Sigmoid colon (tissue), 7 donors: ENCODE measurements around the gene TOX2. TPM values are rescaled to one million over a fixed set of nuclear protein-coding genes. Genes with fewer than 3 reads are reported as not detected.
A peak's percentile ranks its signal among the peaks of the same experiment; 100 is the strongest.

Source experiments
- DNase-seq: peaks from one replicate; pipeline ENCODE4 v3.0.0-alpha.2; 2019
- H3K27ac ChIP-seq, 4 donors: fragments of 200-600 bp; sonication (generic); one replicate each; pipeline ENCODE4 v1.5.1; 2016 to 2019; ENCODE audit warnings: mild to moderate bottlenecking in 1 of 4
- H3K27me3 ChIP-seq, 3 donors: fragments of 200-600 bp; sonication (generic); one replicate each; pipeline ENCODE4 v1.5.1; 2019; ENCODE audit warnings: mild to moderate bottlenecking in 1 of 3
- H3K36me3 ChIP-seq, 4 donors: fragments of 200-600 bp; sonication (generic); one replicate each; pipeline ENCODE4 v1.5.1; 2016 to 2019
- H3K4me1 ChIP-seq, 4 donors: fragments of 200-600 bp; sonication (generic); one replicate each; pipeline ENCODE4 v1.5.1; 2017 to 2019
- H3K4me3 ChIP-seq, 4 donors: fragments of 200-600 bp; sonication (generic); one replicate each; pipeline ENCODE4 v1.5.1; 2017 to 2019; ENCODE audit warnings: mild to moderate bottlenecking in 2 of 4, moderate library complexity in 1 of 4
- H3K9me3 ChIP-seq, 4 donors: fragments of 200-600 bp in 3 of 4; sonication (generic) in 3 of 4; one replicate each; pipeline versions ENCODE4 v1.5.1 to v1.6.1; 2013 to 2019
- EP300 ChIP-seq, 4 donors: sonication (generic); formaldehyde crosslinking; IDR thresholded peaks; one replicate each; pipeline ENCODE4 v1.6.1; 2017; ENCODE audit warnings: antibody characterized with exemption in 4 of 4
- POLR2A ChIP-seq, 2 donors: fragments of 450-650 bp; IDR thresholded peaks; one replicate each; pipeline ENCODE4 v1.6.1; 2016; ENCODE audit warnings: antibody characterized with exemption in 2 of 2, mild to moderate bottlenecking in 2 of 2, moderate library complexity in 2 of 2
- POLR2AphosphoS5 ChIP-seq, 4 donors: sonication (generic); formaldehyde crosslinking; IDR thresholded peaks; one replicate each; pipeline ENCODE4 v1.6.1; 2017; ENCODE audit warnings: antibody characterized with exemption in 4 of 4
- WGBS, 2 donors: extraction: QIAGEN DNeasy Blood & Tissue Kit; methylation state at CpG; one replicate each; pipeline ENCODE4 v1.1.7; 2013; 5-methylcytosine and 5-hydroxymethylcytosine counted together
- intact Hi-C: fragments of 100-400 bp; cut with DNase I; formaldehyde crosslinking; loops from one replicate; pipeline ENCODE4 v1.15.1; 2023
- polyA plus RNA-seq, 3 donors: library from polyadenylated mRNA; stranded (reverse); fragments of 200-250 nt; gene quantifications; one replicate each; pipeline ENCODE4 v1.2.3, GENCODE V29; 2013
- total RNA-seq, 4 donors: library from RNA; depleted of rRNA; stranded (reverse); fragments of >200 nt; gene quantifications; one replicate each; pipeline ENCODE4 v1.1.0, GENCODE V29; 2016
- TF ChIP-seq, protein P1 (sequence below), 4 experiments: fragments of 450-650 bp in 3 of 4; fragments of 200-600 bp in 1 of 4; IDR thresholded peaks; one replicate each; pipeline ENCODE4 v1.5.1; 2016 to 2019; ENCODE audit warnings: antibody characterized with exemption in 4 of 4, mild to moderate bottlenecking in 3 of 4, moderate library complexity in 2 of 4
- donor health status: healthy with polysubstance abuse.
- donor health status: Bipolar disorder and iron deficiency.
- donor health status: healthy.

TOX2 gene
- total and polyA plus RNA-seq, 7 donors: 0.27 to 8.1 (median 1.7) TPM

DNA sequence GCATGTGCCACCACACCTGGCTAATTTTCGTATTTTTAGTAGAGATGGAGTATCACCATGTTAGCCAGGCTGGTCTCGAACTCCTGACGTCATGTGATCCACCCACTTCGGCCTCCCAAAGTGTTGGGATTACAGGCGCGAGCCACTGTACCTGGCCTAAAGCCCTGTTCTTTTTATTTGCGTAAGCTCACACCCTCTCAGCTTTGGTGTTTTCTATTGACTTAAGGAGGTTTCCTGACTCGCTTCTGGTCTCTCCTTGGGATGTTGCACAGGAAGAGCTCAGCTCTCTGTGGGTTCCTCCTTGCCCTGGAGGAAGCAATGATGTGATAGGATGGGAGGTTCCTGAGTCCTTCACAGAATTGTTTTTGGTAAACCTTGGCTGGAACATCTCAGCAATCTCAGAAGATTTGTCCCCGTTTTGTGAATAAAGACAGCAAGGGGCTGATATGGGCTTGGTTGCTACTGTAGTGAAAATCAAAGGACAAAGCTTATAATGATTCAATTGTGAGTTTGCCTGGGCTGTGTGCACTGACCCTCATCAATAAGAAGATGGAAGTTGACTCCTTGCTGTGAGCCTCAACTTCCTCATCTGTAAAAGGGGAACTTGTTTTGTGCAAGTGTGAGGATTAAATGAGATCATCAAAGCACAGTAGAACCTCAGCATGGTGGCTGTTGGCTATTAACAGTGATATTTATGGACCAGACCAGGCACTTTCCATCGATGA is 27.0 kb downstream of the TOX2 start:
- Histone ChIP-seq H3K4me1 (peaks cover 0 to 32% (median 18%) of the 10 kb centered on the region in 4 donors), H3K27me3 (no peaks in the 10 kb centered on the region), H3K27ac (peak overlapping the region in 2 of 4 donors; percentile 30 to 54), H3K9me3 (no peaks in the 10 kb centered on the region), H3K36me3 (no peaks in the 10 kb centered on the region), H3K4me3 (no peak overlapping the region)
- TF ChIP-seq POLR2AphosphoS5 (IDR thresholded peaks at IDR 0.05): no peak
- no peak for TF ChIP-seq POLR2A (IDR thresholded peaks at IDR 0.05)
- no peak for TF ChIP-seq EP300 (IDR thresholded peaks at IDR 0.05)
- TF ChIP-seq, protein P1, sequence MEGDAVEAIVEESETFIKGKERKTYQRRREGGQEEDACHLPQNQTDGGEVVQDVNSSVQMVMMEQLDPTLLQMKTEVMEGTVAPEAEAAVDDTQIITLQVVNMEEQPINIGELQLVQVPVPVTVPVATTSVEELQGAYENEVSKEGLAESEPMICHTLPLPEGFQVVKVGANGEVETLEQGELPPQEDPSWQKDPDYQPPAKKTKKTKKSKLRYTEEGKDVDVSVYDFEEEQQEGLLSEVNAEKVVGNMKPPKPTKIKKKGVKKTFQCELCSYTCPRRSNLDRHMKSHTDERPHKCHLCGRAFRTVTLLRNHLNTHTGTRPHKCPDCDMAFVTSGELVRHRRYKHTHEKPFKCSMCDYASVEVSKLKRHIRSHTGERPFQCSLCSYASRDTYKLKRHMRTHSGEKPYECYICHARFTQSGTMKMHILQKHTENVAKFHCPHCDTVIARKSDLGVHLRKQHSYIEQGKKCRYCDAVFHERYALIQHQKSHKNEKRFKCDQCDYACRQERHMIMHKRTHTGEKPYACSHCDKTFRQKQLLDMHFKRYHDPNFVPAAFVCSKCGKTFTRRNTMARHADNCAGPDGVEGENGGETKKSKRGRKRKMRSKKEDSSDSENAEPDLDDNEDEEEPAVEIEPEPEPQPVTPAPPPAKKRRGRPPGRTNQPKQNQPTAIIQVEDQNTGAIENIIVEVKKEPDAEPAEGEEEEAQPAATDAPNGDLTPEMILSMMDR (IDR thresholded peaks at IDR 0.05): no peak
- no peak for DNase-seq
- WGBS, 2 donors: 20 to 49% methylated on average over 10 of the region's 10 CpGs
- intact Hi-C loops: no loop called here

DNA sequence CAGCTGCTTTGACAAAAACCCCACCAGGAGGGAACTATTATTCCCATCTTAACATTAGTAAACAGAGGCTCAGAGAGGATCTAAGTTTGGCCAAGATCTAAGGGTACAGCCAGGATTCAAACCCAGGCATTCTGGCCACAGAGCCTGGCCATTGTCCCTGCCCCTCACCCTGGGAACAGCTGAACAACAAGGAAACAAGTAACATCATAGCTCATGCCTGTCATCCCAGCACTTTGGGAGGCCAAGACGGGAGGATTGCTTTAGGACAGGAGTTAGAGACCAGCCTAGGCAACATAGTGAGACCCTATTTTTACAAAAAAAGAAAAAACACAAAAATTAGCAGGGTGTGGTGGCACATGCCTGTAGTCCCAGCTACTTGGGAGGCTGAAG is 27.5 kb downstream of the TOX2 start:
- WGBS, 2 donors: 79 to 82% methylated on average over 1 of the region's 1 CpG
- H3K4me1 ChIP-seq: peaks cover 0 to 29% (median 18%) of the 10 kb centered on the region in 4 donors
- intact Hi-C loops: no loop called here
- H3K27ac ChIP-seq: peak overlapping the region in 2 of 4 donors; percentile 30 to 54
- H3K4me3 ChIP-seq: no peak overlapping the region
- H3K36me3 ChIP-seq: no peaks in the 10 kb centered on the region
- TF ChIP-seq EP300 (IDR thresholded peaks at IDR 0.05): no peak
- no peak for TF ChIP-seq POLR2AphosphoS5 (IDR thresholded peaks at IDR 0.05)
- TF ChIP-seq POLR2A (IDR thresholded peaks at IDR 0.05): no peak
- TF ChIP-seq, protein P1 (IDR thresholded peaks at IDR 0.05): no peak
- DNase-seq: no peak
- no peaks in the 10 kb centered on the region for H3K9me3 ChIP-seq
- H3K27me3 ChIP-seq: no peaks in the 10 kb centered on the region

- peak overlapping the region in 2 of 4 donors; percentile 30 to 54 for H3K27ac ChIP-seq
- H3K9me3 ChIP-seq: no peaks in the 10 kb centered on the region
- H3K4me1 ChIP-seq: peaks cover 0 to 23% (median 18%) of the 10 kb centered on the region in 4 donors
- no peaks in the 10 kb centered on the region for H3K27me3 ChIP-seq
- 13 to 29% methylated on average over 9 of the region's 9 CpGs for WGBS, 2 donors
- no peak overlapping the region for H3K4me3 ChIP-seq
- intact Hi-C loops: no loop called here
- no peak for TF ChIP-seq POLR2AphosphoS5 (IDR thresholded peaks at IDR 0.05)
- TF ChIP-seq, protein P1 (IDR thresholded peaks at IDR 0.05): no peak
- no peak for TF ChIP-seq POLR2A (IDR thresholded peaks at IDR 0.05)
- TF ChIP-seq EP300 (IDR thresholded peaks at IDR 0.05): no peak
- DNase-seq: no peak
- H3K36me3 ChIP-seq: no peaks in the 10 kb centered on the region
These were observed 28.1 kb downstream of the TOX2 start for GRCh38 chr20:43942667-43943285.

DNA sequence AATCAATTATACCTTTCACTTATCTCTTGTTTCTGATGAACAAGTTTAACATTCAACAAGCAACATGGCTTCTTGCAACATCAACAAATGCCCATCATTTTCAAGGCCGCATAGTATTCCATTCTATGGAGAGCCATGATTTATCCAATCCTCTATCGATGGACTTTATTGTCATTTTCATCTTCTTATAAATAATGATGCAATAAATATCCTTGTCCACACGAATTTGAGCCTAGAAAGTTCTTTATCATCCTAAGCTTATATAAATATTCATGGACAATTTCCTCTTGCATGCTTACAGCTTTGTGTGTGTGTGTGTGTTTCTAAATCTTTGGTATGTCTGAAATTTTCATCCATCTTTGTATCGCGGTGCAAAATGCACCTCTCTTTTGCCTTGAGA is 29.1 kb downstream of the TOX2 start:
- no peak for TF ChIP-seq POLR2A (IDR thresholded peaks at IDR 0.05)
- TF ChIP-seq POLR2AphosphoS5 (IDR thresholded peaks at IDR 0.05): no peak
- TF ChIP-seq EP300 (IDR thresholded peaks at IDR 0.05): no peak
- TF ChIP-seq, protein P1 (IDR thresholded peaks at IDR 0.05): no peak
- Histone ChIP-seq H3K4me3 (no peak overlapping the region), H3K27me3 (no peaks in the 10 kb centered on the region), H3K4me1 (peaks cover 0 to 16% (median 13%) of the 10 kb centered on the region in 4 donors), H3K9me3 (no peaks in the 10 kb centered on the region), H3K27ac (no peak overlapping the region), H3K36me3 (no peaks in the 10 kb centered on the region)
- 92% methylated on average over 5 of the region's 5 CpGs for WGBS, 2 donors
- intact Hi-C loops: no loop called here
- DNase-seq: no peak
